GM21360 (cell line): ENCODE results near the gene MMADHC.

Experiments
- ATAC-seq: cut with Tn5 transposase; IDR thresholded peaks from one replicate; pipeline ENCODE4 v1.9.1; 2021; ENCODE audit warnings: mild to moderate bottlenecking, moderate library complexity; ENCODE audit not compliant: unreplicated experiment

MMADHC gene

DNA sequence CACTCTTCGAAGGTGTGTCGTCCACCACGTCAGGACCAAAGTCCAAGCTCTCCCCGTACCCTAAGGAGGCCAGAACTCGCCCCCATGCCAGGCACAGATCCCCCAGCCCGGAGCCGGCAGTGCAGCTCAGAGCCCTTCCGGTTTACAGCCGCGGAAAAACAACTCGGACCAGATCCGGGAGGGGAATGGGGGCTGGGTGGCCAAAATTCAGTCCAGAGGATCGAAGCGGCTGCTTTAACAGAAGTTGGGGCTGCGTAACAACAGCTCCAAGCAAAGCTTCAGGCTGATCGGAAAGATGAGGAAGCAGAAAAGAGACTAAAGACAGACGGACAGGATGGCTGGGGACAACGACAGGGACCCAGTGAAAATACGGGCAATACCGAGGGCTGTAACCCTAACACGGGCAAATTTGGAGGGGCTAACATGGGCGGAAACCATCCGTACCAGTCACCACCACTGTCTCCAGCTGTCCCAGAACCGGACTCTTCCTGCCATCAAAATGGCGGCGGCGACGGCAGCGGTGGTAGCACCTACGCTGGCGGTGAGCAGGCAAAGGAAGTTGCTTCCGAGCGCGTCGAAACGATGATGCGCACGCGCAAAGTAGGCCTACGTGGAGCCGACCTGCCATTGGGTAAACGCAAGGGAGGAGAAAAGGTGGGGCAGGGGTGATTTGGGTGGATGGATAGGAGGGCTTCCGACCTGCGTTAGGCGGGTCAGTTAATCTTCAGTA, at the start of gene MMADHC:
TSS of gene MMADHC (minus strand) at position 556 of the 730 bp plus-strand sequence. CDS start 678 bp downstream, outside the sequence.
- ATAC-seq, result peak; percentile 99

GRCh38 chr2:149634103-149634502, 46.5 kb upstream of the MMADHC start:
- no peak for ATAC-seq

GRCh38 chr2:149630445-149630844, 42.9 kb upstream of the MMADHC start:
- ATAC-seq, result no peak

DNA sequence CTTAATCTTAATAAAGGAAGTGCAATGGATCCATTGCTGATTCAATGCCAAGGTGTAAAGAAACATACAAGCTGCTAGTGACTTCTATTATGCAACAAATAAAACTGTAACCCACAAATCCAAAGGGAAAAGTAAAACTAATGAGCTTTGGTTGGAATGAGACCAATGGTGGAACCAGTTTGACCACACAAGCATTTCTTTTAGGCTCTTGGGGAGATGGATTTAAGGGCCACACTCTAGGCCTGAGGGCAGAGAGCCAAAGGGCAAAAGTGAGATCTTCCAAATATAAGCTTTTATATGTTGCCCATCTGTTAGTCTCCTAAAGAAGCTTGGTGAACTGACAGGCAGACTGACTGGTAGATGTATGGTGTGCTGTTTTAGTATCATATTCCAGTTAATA, 41.5 kb upstream of the MMADHC start:
- ATAC-seq, result no peak

DNA sequence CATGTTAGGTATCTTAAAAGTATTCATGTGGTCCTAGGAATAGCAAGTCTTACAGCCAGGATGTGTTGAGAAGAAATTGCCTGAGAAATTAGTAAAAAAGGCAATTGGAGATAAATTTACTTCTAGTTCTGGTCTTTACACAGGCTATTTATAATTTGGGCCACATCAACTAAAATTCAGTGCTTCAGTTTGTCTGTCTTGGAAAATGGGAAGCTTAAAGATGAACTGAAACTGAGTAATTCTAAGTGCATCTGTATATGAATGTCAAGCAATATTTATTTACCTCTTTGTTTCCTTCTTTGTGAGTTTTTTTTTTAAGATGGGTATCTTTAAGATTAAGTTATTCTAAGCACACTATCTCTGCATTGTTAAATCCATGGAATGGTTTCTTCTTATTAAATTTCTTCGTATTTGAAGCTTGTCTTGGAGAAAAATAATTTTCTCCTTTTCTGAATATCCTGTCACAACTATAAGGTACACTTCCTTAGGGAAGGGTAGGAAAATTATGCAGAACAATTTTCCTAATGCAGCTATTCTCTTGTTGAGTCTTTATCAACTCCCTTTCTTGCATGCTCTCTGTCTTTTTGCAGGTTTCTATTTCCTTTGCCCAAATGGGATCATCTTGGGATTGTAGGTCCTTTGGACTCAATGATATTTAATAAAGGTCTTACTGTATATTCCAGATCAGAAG, 39.7 kb upstream of the MMADHC start:
- no peak for ATAC-seq

DNA sequence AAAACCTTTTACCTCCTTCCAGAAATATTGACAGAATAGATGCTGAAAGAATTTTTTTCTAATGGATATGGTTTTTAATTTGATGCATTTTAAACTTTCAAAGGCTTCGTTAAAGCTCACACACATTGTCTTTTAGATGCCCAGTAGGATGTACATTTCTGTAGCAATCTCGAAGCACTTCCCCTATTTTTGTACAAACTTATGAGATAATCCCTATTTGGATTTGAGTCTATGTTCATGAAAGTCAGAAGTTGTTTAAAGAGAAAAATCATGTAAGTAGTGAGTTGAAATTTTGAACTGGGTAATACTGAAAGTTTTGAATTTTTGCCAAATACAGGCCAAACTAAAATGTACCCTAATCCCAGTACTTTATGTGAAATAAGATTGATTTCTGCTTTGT, 38.1 kb upstream of the MMADHC start:
- no peak for ATAC-seq

DNA sequence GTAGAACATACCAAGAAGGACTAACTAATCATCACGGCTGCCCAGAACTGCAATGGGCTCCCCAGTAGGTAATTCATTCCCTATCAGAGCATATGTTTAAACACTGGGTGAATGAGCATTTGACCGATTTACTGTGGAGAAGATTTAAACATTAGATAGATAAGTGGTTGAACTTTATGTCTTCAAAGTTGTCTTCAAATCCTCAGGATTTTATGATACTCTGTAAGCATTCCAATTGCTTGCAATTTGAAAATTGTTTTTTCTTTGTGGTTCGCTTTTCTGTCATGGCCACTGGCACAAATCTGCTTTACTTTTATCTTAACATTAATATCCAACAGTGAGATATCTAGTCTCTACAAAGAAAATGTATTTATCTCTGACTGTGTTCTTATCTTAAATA, 37.7 kb upstream of the MMADHC start:
- ATAC-seq, result no peak

GRCh38 chr2:149622343-149622742, 34.8 kb upstream of the MMADHC start:
- ATAC-seq, result no peak

GRCh38 chr2:149617476-149617875, 29.9 kb upstream of the MMADHC start:
- ATAC-seq, result no peak

- ATAC-seq, result no peak
Measured at GRCh38 chr2:149616681-149617456, 29.3 kb upstream of the MMADHC start.

DNA sequence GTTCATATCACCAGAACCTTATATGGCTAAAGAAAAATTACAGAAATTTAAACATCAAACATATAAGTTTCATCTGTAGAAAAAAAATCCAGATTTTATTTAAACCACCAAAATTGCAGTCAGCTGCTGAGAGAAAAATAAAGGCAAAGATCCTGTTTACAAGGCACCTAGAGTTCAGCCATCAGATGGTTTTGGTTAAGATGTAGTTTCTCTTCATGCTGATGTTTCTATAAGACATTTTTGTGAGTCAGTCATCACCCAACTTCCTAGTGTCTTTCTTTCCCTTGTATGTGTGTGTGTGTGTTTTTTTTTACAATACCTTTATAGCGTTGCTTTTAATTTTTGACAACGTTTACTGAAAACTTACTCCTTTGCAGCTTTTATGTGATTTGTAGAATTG, 26.1 kb upstream of the MMADHC start:
- no peak for ATAC-seq

DNA sequence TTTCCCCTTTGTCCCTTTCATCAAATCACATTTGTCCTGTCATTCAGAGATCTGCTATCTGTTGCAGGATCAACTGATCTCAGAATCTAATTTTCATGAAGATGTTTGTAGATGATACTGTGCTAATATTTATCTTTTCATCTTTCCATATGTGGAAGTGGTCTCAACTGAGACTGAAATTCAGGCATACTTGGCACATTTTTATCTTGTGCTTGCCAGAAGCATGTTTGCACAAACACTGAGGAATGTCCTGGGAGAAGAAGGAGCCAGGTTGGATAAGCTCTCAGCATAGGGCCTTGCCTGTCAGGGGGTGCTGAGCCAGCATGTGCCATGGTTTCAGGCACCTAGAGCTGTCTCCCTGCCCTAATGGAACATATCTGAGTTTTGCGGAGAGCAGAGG, 24.5 kb upstream of the MMADHC start:
- ATAC-seq, result no peak

GRCh38 chr2:149611100-149611820, 23.7 kb upstream of the MMADHC start:
- no peak for ATAC-seq

DNA sequence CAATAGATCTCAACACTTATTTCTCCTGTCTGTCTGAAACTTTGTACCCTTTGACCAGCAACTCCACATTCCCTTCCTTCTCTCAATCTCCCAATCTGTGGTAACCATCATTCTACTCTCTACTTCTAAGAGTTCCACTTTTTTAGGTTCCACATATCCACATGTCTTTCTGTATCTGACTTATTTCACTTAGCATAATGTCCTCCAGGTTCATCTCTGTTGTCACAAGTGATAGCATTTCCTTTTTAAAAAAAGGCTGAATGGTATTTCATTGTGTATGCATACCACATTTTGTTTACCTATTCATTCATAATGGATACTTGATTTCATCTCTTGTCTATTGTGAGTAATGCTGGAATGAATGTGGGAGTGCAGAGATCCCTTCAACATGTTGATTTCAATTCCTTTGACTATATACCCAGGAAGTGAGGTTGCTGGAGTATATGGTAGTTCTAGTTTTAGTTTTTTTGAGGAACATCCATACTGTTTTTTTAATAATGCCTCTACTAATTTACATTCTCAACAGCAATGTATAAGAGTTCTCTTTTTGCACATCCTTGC, 18.8 kb upstream of the MMADHC start:
- no peak for ATAC-seq

DNA sequence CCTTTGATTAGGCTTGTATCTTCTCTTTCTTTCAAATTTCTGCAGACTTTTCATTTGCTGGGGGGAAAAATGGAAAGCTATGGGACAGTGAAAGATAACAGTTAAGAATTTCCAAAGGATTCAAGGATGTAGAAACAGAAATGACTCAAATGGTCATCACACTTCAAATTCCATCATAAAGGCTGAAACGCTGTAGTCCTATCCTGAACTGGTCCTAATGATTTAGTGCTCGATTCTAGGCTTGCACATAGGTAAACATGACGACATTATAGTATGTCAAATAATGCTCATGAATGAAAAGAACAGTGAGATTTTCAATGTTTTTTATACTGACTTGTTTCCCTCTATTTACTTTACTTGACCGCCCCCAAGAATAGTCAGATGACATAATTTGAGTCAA, 15.7 kb upstream of the MMADHC start:
- ATAC-seq, result no peak

DNA sequence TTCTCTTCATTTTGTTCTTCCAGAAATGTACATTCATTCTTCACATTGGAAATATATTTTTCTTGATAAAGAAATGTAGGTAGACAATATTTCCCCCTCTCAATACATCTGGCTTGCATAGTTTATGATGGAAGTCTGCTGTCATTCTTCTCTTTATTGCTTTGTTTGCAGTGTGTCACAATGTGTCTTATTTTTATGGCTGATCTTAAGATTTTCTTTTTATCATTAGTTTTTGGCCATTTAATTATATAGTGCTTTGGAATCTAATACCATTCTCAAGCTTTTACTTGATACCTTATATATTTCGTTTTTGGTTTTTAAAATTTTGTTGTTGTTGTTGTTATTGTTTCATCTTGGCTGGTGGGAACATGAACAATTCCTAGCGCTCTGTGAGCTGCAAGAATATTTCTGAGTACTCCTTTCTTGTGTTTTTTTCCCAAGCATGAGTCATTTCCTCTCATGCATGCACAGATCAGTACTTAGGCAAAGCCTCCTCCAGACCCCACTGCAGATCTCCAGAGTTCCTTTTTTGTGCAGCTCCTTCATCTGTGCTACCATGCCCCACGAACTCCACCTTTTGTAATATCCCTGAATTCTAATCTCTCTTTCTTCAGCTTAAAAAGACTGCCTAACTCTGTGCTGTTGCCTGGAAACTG, 13.7 kb upstream of the MMADHC start:
- ATAC-seq, result no peak

- peak; percentile 98 for ATAC-seq
Measured at GRCh38 chr2:149597668-149598326, 10.2 kb upstream of the MMADHC start.

- ATAC-seq, result peak; percentile 2
Measured at GRCh38 chr2:149597050-149597667, 9.6 kb upstream of the MMADHC start.

DNA sequence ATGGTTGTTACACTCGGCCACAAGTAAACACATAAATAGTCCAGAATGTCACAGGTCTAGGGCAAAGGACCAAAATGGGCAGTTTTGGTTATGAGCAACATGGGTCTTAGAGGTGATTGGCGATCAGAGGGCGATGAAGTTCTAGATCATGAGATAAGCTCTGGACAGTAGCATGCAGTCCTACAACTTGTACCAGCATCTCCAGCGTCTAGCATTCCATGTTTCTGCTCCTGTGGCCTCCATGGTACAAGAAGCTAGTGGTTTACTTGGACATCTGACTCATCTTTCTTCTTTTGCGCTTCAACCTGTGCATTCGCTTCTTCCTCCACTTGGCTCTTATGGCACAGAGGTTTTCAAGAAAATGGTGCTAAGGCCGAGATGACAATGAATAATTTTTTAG, 8.9 kb upstream of the MMADHC start:
- no peak for ATAC-seq
